NCI-H510A treated with DMSO at 0.1 percent for 48 hours (cell line): ENCODE data around the gene CSDE1.
"Not testable (repeated sequence)": the region's sequence is repeated elsewhere in the genome, so short reads cannot be mapped to it uniquely, and the experiment has no call there.

ENCODE experiments used
- DNase-seq: peaks from one replicate; lab custom pipeline; 2025; lab: John Stamatoyannopoulos, UW

CSDE1 gene

GRCh38 chr1:114757455-114758255 lies at the start of gene CSDE1:
TSS of gene CSDE1 (minus strand) at chr1:114757984. CDS start at chr1:114739890, 18,094 bp downstream.
- peak; percentile 96 for DNase-seq

- not testable (repeated sequence) for DNase-seq
These were observed 46.7 kb upstream of the CSDE1 start for GRCh38 chr1:114804449-114804848.

- DNase-seq = no peak
These were observed 45.2 kb upstream of the CSDE1 start for GRCh38 chr1:114803001-114803400.

GRCh38 chr1:114794038-114794437 lies 36.3 kb upstream of the CSDE1 start:
- DNase-seq = no peak

- DNase-seq = not testable (repeated sequence)
These were observed 32.8 kb upstream of the CSDE1 start for GRCh38 chr1:114790581-114790980.

GRCh38 chr1:114786440-114786839 lies 28.7 kb upstream of the CSDE1 start:
- not testable (repeated sequence) for DNase-seq

GRCh38 chr1:114782476-114782875 lies 24.7 kb upstream of the CSDE1 start:
- no peak for DNase-seq

GRCh38 chr1:114780344-114781226 lies 22.8 kb upstream of the CSDE1 start, which contains the start of gene SIKE1:
TSS of gene SIKE1 (minus strand) at chr1:114780685. CDS start at chr1:114780607, 78 bp downstream.
- DNase-seq = peak; percentile 93

GRCh38 chr1:114779722-114780121 lies 21.9 kb upstream of the CSDE1 start:
- DNase-seq = no peak

- DNase-seq = not testable (repeated sequence)
These were observed 18.9 kb upstream of the CSDE1 start for GRCh38 chr1:114776726-114777125.

- no peak for DNase-seq
These were observed 14.2 kb upstream of the CSDE1 start for GRCh38 chr1:114771992-114772391.

- no peak for DNase-seq
These were observed 13.2 kb upstream of the CSDE1 start for GRCh38 chr1:114770989-114771388.

GRCh38 chr1:114764689-114765088 lies 6.9 kb upstream of the CSDE1 start:
- DNase-seq = no peak

- no peak for DNase-seq
These were observed 560 bp upstream of the CSDE1 start for GRCh38 chr1:114758256-114758832.

- DNase-seq = no peak
These were observed 782 bp downstream of the CSDE1 start for GRCh38 chr1:114756949-114757454.

GRCh38 chr1:114756009-114756892 lies 1.5 kb downstream of the CSDE1 start:
- no peak for DNase-seq

GRCh38 chr1:114755006-114755931 lies 2.5 kb downstream of the CSDE1 start:
- DNase-seq = no peak

- not testable (repeated sequence) for DNase-seq
These were observed 4.1 kb downstream of the CSDE1 start for GRCh38 chr1:114753702-114754101.

GRCh38 chr1:114753143-114753542 lies 4.6 kb downstream of the CSDE1 start:
- no peak for DNase-seq

GRCh38 chr1:114750780-114751179 lies 7.0 kb downstream of the CSDE1 start:
- peak; percentile 84 for DNase-seq
